Stimulated activated CD8-positive, alpha-beta memory T cell treated with anti-CD3 and anti-CD28 coated beads, Interleukin-4, amount 100 ng/mL, for 4 hours (primary cell): ENCODE data around the gene TMPRSS5.
"Not testable (repeated sequence)": the region's sequence is repeated elsewhere in the genome, so short reads cannot be mapped to it uniquely, and the experiment has no call there.

Experiments
- DNase-seq, 2 donors: peaks; one replicate each; pipeline ENCODE4 v3.0.0-alpha.2; 2020; ENCODE audit warnings: low read depth in 2 of 2, low spot score in 1 of 2

Gene TMPRSS5

GRCh38 chr11:113697756-113698407 lies 8.2 kb downstream of the TMPRSS5 start:
- no peak for DNase-seq

GRCh38 chr11:113697111-113697510 lies 9.0 kb downstream of the TMPRSS5 start:
- no peak for DNase-seq

GRCh38 chr11:113695207-113695606 lies 10.9 kb downstream of the TMPRSS5 start:
- no peak for DNase-seq

GRCh38 chr11:113694390-113694789 lies 11.7 kb downstream of the TMPRSS5 start:
- no peak for DNase-seq

GRCh38 chr11:113693030-113693429 lies 13.1 kb downstream of the TMPRSS5 start:
- DNase-seq: no peak

- DNase-seq: no peak
Observed at GRCh38 chr11:113690619-113691569, 15.2 kb downstream of the TMPRSS5 start.

- no peak for DNase-seq
Observed at GRCh38 chr11:113689768-113690618, 16.1 kb downstream of the TMPRSS5 start.

- no peak for DNase-seq
Observed at GRCh38 chr11:113685654-113686359, 20.3 kb downstream of the TMPRSS5 start.

- no peak for DNase-seq
Observed at GRCh38 chr11:113684496-113684895, 21.6 kb downstream of the TMPRSS5 start.

GRCh38 chr11:113683481-113684046 lies 22.5 kb downstream of the TMPRSS5 start:
- DNase-seq: no peak

GRCh38 chr11:113681711-113682413 lies 24.2 kb downstream of the TMPRSS5 start:
- no peak for DNase-seq

- DNase-seq: no peak
Observed at GRCh38 chr11:113681282-113681681, 24.8 kb downstream of the TMPRSS5 start.

- no peak for DNase-seq
Observed at GRCh38 chr11:113677685-113678084, 28.4 kb downstream of the TMPRSS5 start.

GRCh38 chr11:113675565-113675964 lies 30.5 kb downstream of the TMPRSS5 start:
- no peak for DNase-seq

GRCh38 chr11:113675003-113675561 lies 31.0 kb downstream of the TMPRSS5 start:
- DNase-seq: no peak

GRCh38 chr11:113674397-113674685 lies 31.8 kb downstream of the TMPRSS5 start:
- no peak for DNase-seq

GRCh38 chr11:113673550-113674396 lies 32.3 kb downstream of the TMPRSS5 start:
- DNase-seq: no peak

- DNase-seq: not testable (repeated sequence)
Observed at GRCh38 chr11:113671914-113672313, 34.2 kb downstream of the TMPRSS5 start.

GRCh38 chr11:113670831-113671215 lies 35.3 kb downstream of the TMPRSS5 start:
- DNase-seq: no peak
